CD4-positive, alpha-beta memory T cell (primary cell): ENCODE data around the gene CCDC116. TPM values are rescaled to one million over a fixed set of nuclear protein-coding genes. Genes with fewer than 3 reads are reported as not detected.
"Not testable (repeated sequence)": the region's sequence is repeated elsewhere in the genome, so short reads cannot be mapped to it uniquely, and the experiment has no call there.

ENCODE experiments used
- CTCF ChIA-PET: fragments of 350-600 bp; sonication (Branson Sonifier 250); formaldehyde crosslinking; loops from one replicate; lab custom pipeline; 2021; ENCODE audit warnings: inconsistent platforms; ENCODE audit not compliant: partially characterized antibody; lab: Charles Lee
- POLR2A ChIA-PET: fragments of 350-600 bp; sonication (Branson Sonifier 250); formaldehyde crosslinking; loops from one replicate; lab custom pipeline; 2021; ENCODE audit not compliant: partially characterized antibody; lab: Charles Lee
- DNase-seq, 5 donors: peaks; one replicate each; pipeline versions ENCODE4 v3.0.0 to v3.0.0-alpha.2; 2020 to 2022; ENCODE audit warnings: mixed read lengths in 1 of 5
- H3K27ac ChIP-seq: one replicate; pipeline ENCODE4 v1.7.0; 2013; ENCODE audit warnings: low read depth, low read length
- H3K27me3 ChIP-seq: 2 replicates; pipeline ENCODE4 v1.7.0; 2013; ENCODE audit warnings: mild to moderate bottlenecking, low read length, moderate library complexity; ENCODE audit not compliant: insufficient read depth
- H3K36me3 ChIP-seq: 2 replicates; pipeline ENCODE4 v1.7.0; 2013; ENCODE audit warnings: mild to moderate bottlenecking, low read length, moderate library complexity; ENCODE audit not compliant: insufficient read depth
- H3K4me1 ChIP-seq: 2 replicates; pipeline ENCODE4 v1.7.0; 2013; ENCODE audit warnings: mild to moderate bottlenecking, low read length, moderate library complexity; ENCODE audit not compliant: insufficient read depth
- H3K4me3 ChIP-seq, 2 donors: one replicate each; pipeline ENCODE4 v1.7.0; 2013; ENCODE audit warnings: low read length in 2 of 2, mild to moderate bottlenecking in 1 of 2
- H3K9me3 ChIP-seq, 2 donors: one replicate each; pipeline ENCODE4 v1.7.0; 2013; ENCODE audit warnings: low read length in 2 of 2, control low read depth in 1 of 2; ENCODE audit not compliant: control insufficient read depth in 1 of 2
- H3K27ac Mint-ChIP-seq, 7 donors: one replicate each; pipeline ENCODE4 v1.8.0; 2020 to 2021; ENCODE audit warnings: mixed read lengths in 7 of 7, mild to moderate bottlenecking in 6 of 7, inconsistent platforms in 3 of 7, moderate library complexity in 3 of 7
- H3K27me3 Mint-ChIP-seq, 2 donors: one replicate each; pipeline ENCODE4 v1.8.0; 2020 to 2021; ENCODE audit warnings: mixed read lengths in 2 of 2
- H3K36me3 Mint-ChIP-seq, 2 donors: one replicate each; pipeline ENCODE4 v1.8.0; 2020 to 2021; ENCODE audit warnings: mixed read lengths in 2 of 2, inconsistent platforms in 1 of 2, mild to moderate bottlenecking in 1 of 2
- H3K4me1 Mint-ChIP-seq, 4 donors: one replicate each; pipeline ENCODE4 v1.8.0; 2020 to 2021; ENCODE audit warnings: mixed read lengths in 4 of 4, mild to moderate bottlenecking in 1 of 4
- H3K4me3 Mint-ChIP-seq, 8 donors: one replicate each; pipeline ENCODE4 v1.8.0; 2020 to 2021; ENCODE audit warnings: mixed read lengths in 8 of 8, mild to moderate bottlenecking in 7 of 8, moderate library complexity in 6 of 8, inconsistent platforms in 3 of 8
- H3K9me3 Mint-ChIP-seq, 8 donors: one replicate each; pipeline ENCODE4 v1.8.0; 2020 to 2021; ENCODE audit warnings: mixed read lengths in 8 of 8, mild to moderate bottlenecking in 5 of 8, inconsistent platforms in 3 of 8, moderate library complexity in 1 of 8
- intact Hi-C: fragments of 100-400 bp; cut with micrococcal nuclease; formaldehyde crosslinking; loops from one replicate; pipeline ENCODE4 v1.15.1; 2023
- polyA plus RNA-seq, 2 donors: library from polyadenylated mRNA; unstranded; fragments of 300-500 nt; fragmentation: Illumina TruSeq; gene quantifications; one replicate each; pipeline ENCODE4 v1.2.3, GENCODE V29; 2021
- total RNA-seq, 2 experiments: library from RNA; stranded (reverse); gene quantifications; one replicate each; pipeline ENCODE4 v1.2.3, GENCODE V29; 2021

The CCDC116 gene
- total and polyA plus RNA-seq, 4 experiments from 2014 or later, result 0.19 to 0.29 TPM; not detected in 2

GRCh38 chr22:21599053-21599893 is 33.3 kb upstream of the CCDC116 start:
- H3K9me3 Mint-ChIP-seq, result peaks cover 0 to 1% (median 0%) of the 10 kb centered on the region in 8 donors
- ChIA-PET POLR2A (no interaction called here), CTCF (interaction anchor here (0.8 to 1.3 kb wide), 2 partner anchors 13 to 30 kb away, joined by 3 read pairs; no protein-coding TSS in a partner anchor)
- Histone ChIP-seq H3K4me3 (no peak overlapping the region), H3K27ac (no peak overlapping the region), H3K9me3 (no peaks in the 10 kb centered on the region), H3K4me1 (no peaks in the 10 kb centered on the region), H3K27me3 (no peaks in the 10 kb centered on the region), H3K36me3 (peaks cover 12% of the 10 kb centered on the region)
- no peaks in the 10 kb centered on the region for H3K27me3 Mint-ChIP-seq
- intact Hi-C loops, result no loop called here
- H3K4me3 Mint-ChIP-seq, result peak overlapping the region in 3 of 8 donors; percentile 18 to 69 (median 37)
- no peak for DNase-seq
- peaks cover 18 to 52% (median 35%) of the 10 kb centered on the region in 4 donors for H3K4me1 Mint-ChIP-seq
- H3K27ac Mint-ChIP-seq, result peak overlapping the region in 4 of 7 donors; percentile 5 to 90 (median 72)
- peaks cover 30 to 33% of the 10 kb centered on the region in 2 donors for H3K36me3 Mint-ChIP-seq

- H3K4me1 ChIP-seq, result peaks cover 19% of the 10 kb centered on the region
- H3K4me3 Mint-ChIP-seq, result peak overlapping the region in 1 of 8 donors; percentile 39
- intact Hi-C loops, result no loop called here
- peak overlapping the region in 6 of 7 donors; percentile 9 to 76 (median 52) for H3K27ac Mint-ChIP-seq
- no peak for DNase-seq
- no peak overlapping the region for H3K27ac ChIP-seq
- POLR2A ChIA-PET, result no interaction called here
- H3K4me3 ChIP-seq, result no peak overlapping the region
- H3K9me3 ChIP-seq, result no peaks in the 10 kb centered on the region
- no peaks in the 10 kb centered on the region for H3K27me3 Mint-ChIP-seq
- H3K36me3 Mint-ChIP-seq, result peaks cover 9 to 18% of the 10 kb centered on the region in 2 donors
- H3K9me3 Mint-ChIP-seq, result peaks cover 0 to 1% (median 0%) of the 10 kb centered on the region in 8 donors
- H3K36me3 ChIP-seq, result no peaks in the 10 kb centered on the region
- no peaks in the 10 kb centered on the region for H3K27me3 ChIP-seq
- CTCF ChIA-PET, result interaction anchor here (0.8 kb wide), 1 partner anchor 15 kb away, joined by 5 read pairs; no protein-coding TSS in a partner anchor
- peaks cover 22 to 60% (median 45%) of the 10 kb centered on the region in 4 donors for H3K4me1 Mint-ChIP-seq
These were observed 30.0 kb upstream of the CCDC116 start for GRCh38 chr22:21602579-21602978.

- Mint-ChIP-seq H3K4me1 (peaks cover 24 to 56% (median 45%) of the 10 kb centered on the region in 4 donors), H3K27ac (peak overlapping the region in 1 of 7 donors; percentile 46), H3K36me3 (peaks cover 3 to 19% of the 10 kb centered on the region in 2 donors), H3K27me3 (no peaks in the 10 kb centered on the region), H3K4me3 (no peak overlapping the region), H3K9me3 (peaks cover 0 to 1% (median 0%) of the 10 kb centered on the region in 8 donors)
- Histone ChIP-seq H3K36me3 (no peaks in the 10 kb centered on the region), H3K9me3 (no peaks in the 10 kb centered on the region), H3K27me3 (no peaks in the 10 kb centered on the region), H3K4me3 (no peak overlapping the region), H3K4me1 (peaks cover 26% of the 10 kb centered on the region), H3K27ac (no peak overlapping the region)
- ChIA-PET CTCF (interaction anchor here (1.2 kb wide), 1 partner anchor 30 kb away, joined by 3 read pairs; no protein-coding TSS in a partner anchor), POLR2A (no interaction called here)
- no peak for DNase-seq
- intact Hi-C loops, result no loop called here
These were observed 28.6 kb upstream of the CCDC116 start for GRCh38 chr22:21603973-21604372.

- Histone ChIP-seq H3K4me3 (no peak overlapping the region), H3K9me3 (no peaks in the 10 kb centered on the region), H3K27me3 (no peaks in the 10 kb centered on the region), H3K36me3 (peaks cover 10% of the 10 kb centered on the region), H3K4me1 (peaks cover 26% of the 10 kb centered on the region), H3K27ac (no peak overlapping the region)
- Mint-ChIP-seq H3K36me3 (peaks cover 0 to 24% of the 10 kb centered on the region in 2 donors), H3K4me3 (no peak overlapping the region), H3K9me3 (peaks cover 0 to 1% (median 0%) of the 10 kb centered on the region in 8 donors), H3K27me3 (no peaks in the 10 kb centered on the region), H3K4me1 (peaks cover 20 to 56% (median 40%) of the 10 kb centered on the region in 4 donors), H3K27ac (peak overlapping the region in 4 of 7 donors; percentile 13 to 69 (median 46))
- CTCF ChIA-PET, result interaction anchor here (1.4 to 2.6 kb wide), 3 partner anchors 18 to 37 kb away, joined by 3 to 10 read pairs (median 5); partner anchors contain the start of gene YDJC
- no peak for DNase-seq
- intact Hi-C loops, result no loop called here
- POLR2A ChIA-PET, result no interaction called here
These were observed 26.5 kb upstream of the CCDC116 start for GRCh38 chr22:21605887-21606564.

GRCh38 chr22:21606775-21607174 is 25.8 kb upstream of the CCDC116 start:
- no peaks in the 10 kb centered on the region for H3K9me3 ChIP-seq
- H3K36me3 Mint-ChIP-seq, result peaks cover 0 to 32% of the 10 kb centered on the region in 2 donors
- peak overlapping the region in 1 of 8 donors; percentile 7 for H3K4me3 Mint-ChIP-seq
- no peaks in the 10 kb centered on the region for H3K27me3 Mint-ChIP-seq
- no peak overlapping the region for H3K27ac ChIP-seq
- peaks cover 26% of the 10 kb centered on the region for H3K4me1 ChIP-seq
- ChIA-PET POLR2A (no interaction called here), CTCF (interaction anchor here (1.2 to 2.6 kb wide), 3 partner anchors 10 to 23 kb away, joined by 4 to 10 read pairs (median 5); partner anchors contain the start of gene YDJC)
- no peaks in the 10 kb centered on the region for H3K27me3 ChIP-seq
- H3K9me3 Mint-ChIP-seq, result peaks cover 0 to 1% (median 0%) of the 10 kb centered on the region in 8 donors
- H3K36me3 ChIP-seq, result peaks cover 14% of the 10 kb centered on the region
- peaks cover 20 to 63% (median 45%) of the 10 kb centered on the region in 4 donors for H3K4me1 Mint-ChIP-seq
- no peak overlapping the region for H3K4me3 ChIP-seq
- DNase-seq, result no peak
- intact Hi-C loops, result no loop called here
- H3K27ac Mint-ChIP-seq, result peak overlapping the region in 3 of 7 donors; percentile 13 to 48 (median 16)

- Mint-ChIP-seq H3K36me3 (peaks cover 5 to 45% of the 10 kb centered on the region in 2 donors), H3K4me1 (peaks cover 18 to 66% (median 41%) of the 10 kb centered on the region in 4 donors), H3K27ac (peak overlapping the region in 1 of 7 donors; percentile 9)
- H3K9me3 ChIP-seq, H3K4me3 Mint-ChIP-seq, H3K27me3 ChIP-seq, intact Hi-C loops, H3K27ac ChIP-seq, H3K4me3 ChIP-seq, H3K27me3 Mint-ChIP-seq, DNase-seq, POLR2A ChIA-PET, H3K9me3 Mint-ChIP-seq: not testable (repeated sequence)
- Histone ChIP-seq H3K36me3 (peaks cover 33% of the 10 kb centered on the region), H3K4me1 (peaks cover 26% of the 10 kb centered on the region)
- CTCF ChIA-PET, result interaction anchor here (1.1 kb wide), 1 partner anchor 20 kb away, joined by 4 read pairs; no protein-coding TSS in a partner anchor
These were observed 22.9 kb upstream of the CCDC116 start for GRCh38 chr22:21609556-21610157.
